ENCODE results near the gene CNFN.
A peak's percentile ranks its signal among the peaks of the same experiment; 100 is the strongest.

Gene CNFN

DNA sequence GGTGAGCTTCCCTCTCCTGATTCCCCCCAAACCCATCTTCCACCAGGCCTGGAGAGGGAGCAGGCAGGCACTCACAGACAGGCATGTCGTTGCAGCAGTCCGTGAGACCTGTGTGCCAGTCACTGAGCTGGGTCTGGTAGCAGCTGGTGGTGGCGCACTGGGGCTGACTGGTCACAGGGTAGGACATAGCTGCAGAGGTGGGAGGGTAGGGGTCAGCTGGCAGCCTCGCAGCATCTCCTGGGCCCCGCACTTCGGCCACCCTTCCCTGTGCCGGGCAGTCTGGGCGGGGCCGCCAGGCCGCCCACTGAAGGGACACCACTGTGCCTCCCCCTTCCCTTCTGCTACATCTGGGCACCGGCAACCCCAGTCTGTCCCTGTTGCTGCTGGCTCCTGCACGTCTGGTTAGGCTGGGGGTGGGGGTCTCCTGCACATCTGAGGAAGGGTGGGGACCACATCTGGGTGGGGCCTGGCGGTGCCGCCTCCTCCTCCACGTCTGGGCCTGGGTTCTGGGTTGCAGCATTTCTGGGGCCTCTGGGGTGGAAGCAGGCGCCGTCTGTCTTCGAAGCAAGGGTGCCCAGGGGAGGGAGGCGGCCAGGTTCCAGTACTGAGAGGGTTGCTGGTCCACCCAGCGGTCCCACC is 1.1 kb downstream of the CNFN start:
- TF ChIP-seq, protein P1, sequence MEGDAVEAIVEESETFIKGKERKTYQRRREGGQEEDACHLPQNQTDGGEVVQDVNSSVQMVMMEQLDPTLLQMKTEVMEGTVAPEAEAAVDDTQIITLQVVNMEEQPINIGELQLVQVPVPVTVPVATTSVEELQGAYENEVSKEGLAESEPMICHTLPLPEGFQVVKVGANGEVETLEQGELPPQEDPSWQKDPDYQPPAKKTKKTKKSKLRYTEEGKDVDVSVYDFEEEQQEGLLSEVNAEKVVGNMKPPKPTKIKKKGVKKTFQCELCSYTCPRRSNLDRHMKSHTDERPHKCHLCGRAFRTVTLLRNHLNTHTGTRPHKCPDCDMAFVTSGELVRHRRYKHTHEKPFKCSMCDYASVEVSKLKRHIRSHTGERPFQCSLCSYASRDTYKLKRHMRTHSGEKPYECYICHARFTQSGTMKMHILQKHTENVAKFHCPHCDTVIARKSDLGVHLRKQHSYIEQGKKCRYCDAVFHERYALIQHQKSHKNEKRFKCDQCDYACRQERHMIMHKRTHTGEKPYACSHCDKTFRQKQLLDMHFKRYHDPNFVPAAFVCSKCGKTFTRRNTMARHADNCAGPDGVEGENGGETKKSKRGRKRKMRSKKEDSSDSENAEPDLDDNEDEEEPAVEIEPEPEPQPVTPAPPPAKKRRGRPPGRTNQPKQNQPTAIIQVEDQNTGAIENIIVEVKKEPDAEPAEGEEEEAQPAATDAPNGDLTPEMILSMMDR (IDR thresholded peaks at IDR 0.05; ENCODE audit: extremely low read depth, missing control alignments): no peak
- DNase-seq (ENCODE audit: low spot score): no peak

DNA sequence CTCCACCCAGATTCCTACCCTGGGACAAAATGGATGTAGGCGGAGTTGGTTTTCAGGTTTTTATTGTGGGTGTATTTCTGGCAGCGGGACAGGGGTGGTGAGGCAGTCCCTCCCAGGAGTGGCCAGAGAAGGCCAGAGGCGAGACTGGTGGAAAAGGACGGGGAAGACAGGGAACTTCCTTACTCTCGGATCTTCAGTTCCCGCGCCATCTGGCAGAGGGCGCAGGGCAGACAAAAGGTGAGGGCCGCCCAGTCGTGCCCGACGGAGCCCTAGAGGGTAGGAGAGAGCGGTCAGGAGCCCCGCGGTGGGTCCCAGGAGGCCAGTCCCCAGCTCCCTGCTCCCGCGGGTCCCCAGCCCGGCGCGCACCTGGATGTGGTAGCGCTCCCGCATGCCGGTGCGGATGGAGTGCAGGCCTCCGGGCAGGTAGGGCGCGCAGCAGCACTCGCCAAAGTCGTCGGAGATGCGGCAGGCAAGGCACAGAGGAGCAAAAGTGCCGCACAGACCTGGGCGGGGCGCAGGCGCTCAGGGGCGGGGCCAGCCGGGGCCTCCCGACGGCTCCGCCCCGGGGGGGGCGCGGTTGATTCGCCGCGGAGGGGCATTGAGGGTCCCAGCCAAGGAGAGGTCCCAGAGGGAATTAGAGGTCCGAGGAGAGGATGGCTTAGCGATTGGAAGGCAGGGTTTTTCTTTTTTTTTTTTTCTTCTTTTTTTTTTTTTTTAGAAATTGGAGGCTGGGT is 3.0 kb downstream of the CNFN start:
- DNase-seq (ENCODE audit: low spot score): peak; percentile 83

DNA sequence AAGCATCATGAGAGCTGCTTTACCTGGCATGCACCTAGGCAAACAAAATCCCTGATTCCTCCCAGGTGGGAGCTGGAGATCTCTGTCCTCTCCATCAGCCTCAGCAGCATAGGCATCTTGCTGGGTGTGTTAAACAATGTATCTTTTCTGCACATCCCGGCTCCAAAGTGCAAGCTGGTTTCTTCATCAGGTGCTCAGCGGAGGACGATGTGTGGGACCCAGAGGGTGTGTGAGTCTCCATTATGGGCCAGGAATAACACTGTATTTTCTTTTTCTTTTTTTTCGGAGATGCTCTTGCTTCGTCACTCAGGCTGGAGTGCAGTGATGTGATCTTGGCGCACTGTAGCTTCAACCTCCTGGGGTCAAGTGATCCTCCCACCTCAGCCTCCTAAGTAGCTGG is 9.9 kb downstream of the CNFN start:
- TF ChIP-seq, protein P1 (IDR thresholded peaks at IDR 0.05; ENCODE audit: extremely low read depth, missing control alignments): no peak

More for the DNA sequence above, 3.0 kb downstream of the CNFN start:
- TF ChIP-seq, protein P1 (IDR thresholded peaks at IDR 0.05; ENCODE audit: extremely low read depth, missing control alignments): peak; percentile 22

DNA sequence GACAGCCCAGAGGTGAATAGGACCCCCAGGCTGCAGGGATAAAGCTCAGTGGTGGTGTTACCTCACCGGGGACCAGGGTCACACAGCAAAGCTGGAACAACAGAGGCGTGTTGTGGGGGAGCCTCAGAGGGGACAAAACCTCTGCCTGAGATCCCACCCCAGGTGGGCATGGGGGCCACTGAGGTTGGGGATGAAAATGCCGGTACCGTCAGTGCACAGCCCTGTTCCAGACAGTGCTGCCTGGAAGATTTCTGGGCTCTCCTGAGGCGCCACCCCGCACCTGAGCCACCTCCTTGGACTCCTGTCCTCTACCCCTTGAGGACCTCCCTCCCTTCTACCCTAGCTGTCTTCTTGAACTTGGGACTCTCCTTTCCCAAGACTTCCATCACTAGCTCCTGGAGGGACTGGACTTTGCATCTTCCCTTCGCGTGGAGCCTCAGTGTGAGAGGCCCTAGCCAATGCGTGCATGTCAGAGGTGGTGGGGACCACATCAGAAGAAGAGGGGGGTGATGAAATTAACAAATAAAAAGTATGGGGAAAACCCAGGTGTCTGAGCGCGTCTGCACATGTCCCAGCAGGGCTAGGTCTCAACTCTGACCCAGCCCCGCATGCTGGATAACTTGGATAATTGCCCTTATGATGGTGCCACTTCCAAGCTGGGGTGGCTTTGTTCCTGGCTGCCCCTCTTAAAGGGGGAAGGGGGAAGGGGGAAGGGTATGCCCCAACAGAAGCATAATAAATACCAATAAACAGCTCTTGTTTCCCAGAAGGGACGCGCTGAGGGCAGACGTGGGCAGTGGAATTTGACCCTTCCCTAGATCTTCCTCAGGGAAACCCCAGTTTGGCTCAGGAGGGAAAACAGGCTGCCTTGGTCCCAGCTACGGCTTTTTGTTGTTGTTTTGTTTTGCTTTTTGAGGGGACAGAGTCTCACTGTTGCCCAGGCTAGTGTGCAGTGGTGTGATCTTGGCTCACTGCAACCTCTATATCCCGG is 11.6 kb downstream of the CNFN start:
- no peak for DNase-seq (ENCODE audit: low spot score)
- TF ChIP-seq, protein P1 (IDR thresholded peaks at IDR 0.05; ENCODE audit: extremely low read depth, missing control alignments): no peak

More for the DNA sequence above, 9.9 kb downstream of the CNFN start:
- DNase-seq (ENCODE audit: low spot score): no peak

DNA sequence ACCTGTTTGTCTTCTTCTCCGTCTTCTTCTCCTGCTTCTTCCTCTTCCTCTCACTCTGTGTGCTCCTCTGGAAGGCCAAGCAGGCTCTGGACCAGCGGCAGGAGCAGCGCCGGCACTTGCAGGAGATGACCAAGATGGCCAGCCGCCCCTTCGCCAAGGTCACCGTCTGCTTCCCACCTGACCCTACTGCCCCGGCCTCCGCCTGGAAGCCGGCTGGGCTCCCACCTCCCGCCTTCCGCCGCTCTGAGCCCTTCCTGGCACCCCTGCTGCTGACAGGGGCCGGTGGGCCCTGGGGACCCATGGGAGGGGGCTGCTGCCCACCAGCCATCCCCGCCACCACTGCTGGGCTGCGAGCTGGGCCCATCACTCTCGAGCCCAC is 13.9 kb downstream of the CNFN start:
- TF ChIP-seq, protein P1 (IDR thresholded peaks at IDR 0.05; ENCODE audit: extremely low read depth, missing control alignments): no peak
- no peak for DNase-seq (ENCODE audit: low spot score)

DNA sequence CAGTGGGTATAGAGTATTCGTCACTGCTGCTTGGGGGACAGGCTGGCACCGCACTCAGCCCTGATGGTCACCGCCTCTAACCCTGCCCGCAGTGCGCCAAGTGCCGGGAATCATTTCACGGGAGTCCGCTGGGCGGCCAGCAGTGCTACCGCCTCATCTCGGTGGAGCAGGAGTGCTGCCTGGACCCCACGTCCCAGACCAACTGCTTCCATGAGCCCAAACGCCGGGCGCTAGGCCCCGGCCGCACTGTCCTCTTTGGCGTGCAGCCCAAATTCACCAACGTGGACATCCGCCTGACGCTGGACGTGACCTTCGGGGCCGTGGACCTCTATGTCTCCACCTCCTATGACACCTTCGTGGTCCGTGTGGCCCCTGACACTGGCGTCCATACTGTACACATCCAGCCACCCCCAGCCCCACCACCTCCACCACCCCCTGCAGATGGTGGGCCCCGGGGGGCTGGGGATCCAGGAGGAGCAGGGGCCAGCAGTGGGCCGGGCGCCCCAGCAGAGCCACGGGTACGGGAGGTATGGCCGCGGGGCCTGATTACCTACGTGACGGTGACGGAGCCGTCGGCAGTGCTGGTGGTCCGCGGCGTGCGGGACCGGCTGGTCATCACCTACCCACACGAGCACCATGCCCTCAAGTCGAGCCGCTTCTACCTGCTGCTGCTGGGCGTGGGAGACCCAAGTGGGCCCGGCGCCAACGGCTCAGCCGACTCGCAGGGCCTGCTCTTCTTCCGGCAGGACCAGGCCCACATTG is 14.5 kb downstream of the CNFN start:
- TF ChIP-seq, protein P1 (IDR thresholded peaks at IDR 0.05; ENCODE audit: extremely low read depth, missing control alignments): no peak
- no peak for DNase-seq (ENCODE audit: low spot score)

Measured in GM20000 (cell line).